NB4 (cell line): ENCODE data around the gene TPM2.

Source experiments
- DNase-seq: peaks from one replicate; pipeline ENCODE4 v3.0.0; 2010; ENCODE audit warnings: low read depth
- H3K4me3 ChIP-seq: one replicate; pipeline ENCODE4 v1.5.1; 2011; ENCODE audit warnings: mild to moderate bottlenecking, low read depth, low read length, moderate library complexity
- MAX ChIP-seq: IDR thresholded peaks from 2 replicates; pipeline ENCODE4 v1.6.1; 2011; ENCODE audit warnings: low read depth, low read length
- MYC ChIP-seq: IDR thresholded peaks from 2 replicates; pipeline ENCODE4 v1.6.1; 2011; ENCODE audit warnings: low read depth, low read length
- POLR2A ChIP-seq: IDR thresholded peaks from 2 replicates; pipeline ENCODE4 v1.6.1; 2011; ENCODE audit warnings: mild to moderate bottlenecking; ENCODE audit not compliant: insufficient read length; ENCODE audit errors: extremely low read depth
- TF ChIP-seq, protein P1 (sequence below): IDR thresholded peaks from one replicate; pipeline ENCODE4 v1.5.1; 2012; ENCODE audit warnings: low read depth, low read length

Gene TPM2

GRCh38 chr9:35682520-35683315 lies 7.0 kb downstream of the TPM2 start:
- TF ChIP-seq POLR2A (no peak), MYC (no peak), MAX (no peak)
- TF ChIP-seq, protein P1, sequence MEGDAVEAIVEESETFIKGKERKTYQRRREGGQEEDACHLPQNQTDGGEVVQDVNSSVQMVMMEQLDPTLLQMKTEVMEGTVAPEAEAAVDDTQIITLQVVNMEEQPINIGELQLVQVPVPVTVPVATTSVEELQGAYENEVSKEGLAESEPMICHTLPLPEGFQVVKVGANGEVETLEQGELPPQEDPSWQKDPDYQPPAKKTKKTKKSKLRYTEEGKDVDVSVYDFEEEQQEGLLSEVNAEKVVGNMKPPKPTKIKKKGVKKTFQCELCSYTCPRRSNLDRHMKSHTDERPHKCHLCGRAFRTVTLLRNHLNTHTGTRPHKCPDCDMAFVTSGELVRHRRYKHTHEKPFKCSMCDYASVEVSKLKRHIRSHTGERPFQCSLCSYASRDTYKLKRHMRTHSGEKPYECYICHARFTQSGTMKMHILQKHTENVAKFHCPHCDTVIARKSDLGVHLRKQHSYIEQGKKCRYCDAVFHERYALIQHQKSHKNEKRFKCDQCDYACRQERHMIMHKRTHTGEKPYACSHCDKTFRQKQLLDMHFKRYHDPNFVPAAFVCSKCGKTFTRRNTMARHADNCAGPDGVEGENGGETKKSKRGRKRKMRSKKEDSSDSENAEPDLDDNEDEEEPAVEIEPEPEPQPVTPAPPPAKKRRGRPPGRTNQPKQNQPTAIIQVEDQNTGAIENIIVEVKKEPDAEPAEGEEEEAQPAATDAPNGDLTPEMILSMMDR: no peak
- no peak overlapping the region for H3K4me3 ChIP-seq
- DNase-seq: no peak

DNA sequence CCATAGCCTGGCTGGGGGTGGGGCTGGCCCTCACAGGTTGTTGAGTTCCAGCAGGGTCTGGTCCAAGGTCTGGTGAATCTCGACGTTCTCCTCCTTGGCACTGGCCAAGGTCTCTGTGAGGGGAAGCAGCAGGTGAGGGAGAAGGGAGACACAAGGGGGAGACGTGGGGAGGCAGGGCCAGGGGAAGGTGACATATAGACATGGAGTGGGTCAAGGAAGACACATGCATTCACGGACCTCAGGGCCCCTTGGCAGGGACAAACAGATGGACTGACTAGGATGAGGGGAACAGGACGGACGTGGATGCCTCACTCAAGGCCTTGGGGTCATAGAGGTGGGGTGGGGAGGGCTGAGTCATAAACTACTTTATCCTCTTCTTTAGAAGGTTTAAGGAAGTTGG lies 7.7 kb downstream of the TPM2 start:
- DNase-seq: no peak
- no peak for TF ChIP-seq POLR2A
- TF ChIP-seq MYC: no peak
- TF ChIP-seq, protein P1: no peak
- H3K4me3 ChIP-seq: no peak overlapping the region

DNA sequence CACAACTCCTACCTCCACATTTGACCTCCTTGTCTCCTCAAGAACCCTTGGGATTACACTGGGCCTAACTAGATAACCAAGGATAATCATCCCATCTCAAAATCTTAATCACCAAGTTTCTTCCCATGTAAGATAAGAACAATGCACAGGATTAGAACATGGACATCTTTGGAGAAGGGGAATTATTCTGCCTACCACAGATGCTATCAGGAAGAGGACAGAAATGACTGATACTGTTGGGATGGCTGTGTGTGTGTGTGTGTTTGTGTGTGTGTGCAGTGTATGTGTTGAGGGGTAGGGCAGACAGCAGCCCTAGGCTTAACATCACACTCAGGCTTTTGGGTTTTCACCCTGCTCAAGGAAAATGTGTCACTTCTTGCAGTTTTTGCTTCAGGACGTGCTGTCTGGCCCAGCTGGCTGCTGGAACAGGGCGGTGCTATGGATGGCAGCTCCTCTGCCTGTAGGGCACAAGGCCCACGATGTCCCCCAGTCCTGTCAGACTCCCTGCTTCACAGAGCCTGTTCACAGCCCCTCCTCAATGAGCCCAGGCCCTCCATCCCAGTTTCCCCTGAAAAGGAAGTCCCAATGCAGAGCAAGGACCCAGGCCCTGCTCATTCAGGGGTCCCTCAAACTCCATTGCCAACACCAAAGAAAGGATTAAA lies 8.3 kb downstream of the TPM2 start:
- DNase-seq: no peak
- H3K4me3 ChIP-seq: no peak overlapping the region
- TF ChIP-seq POLR2A: no peak
- TF ChIP-seq, protein P1: no peak
- TF ChIP-seq MYC: no peak
- no peak for TF ChIP-seq MAX

DNA sequence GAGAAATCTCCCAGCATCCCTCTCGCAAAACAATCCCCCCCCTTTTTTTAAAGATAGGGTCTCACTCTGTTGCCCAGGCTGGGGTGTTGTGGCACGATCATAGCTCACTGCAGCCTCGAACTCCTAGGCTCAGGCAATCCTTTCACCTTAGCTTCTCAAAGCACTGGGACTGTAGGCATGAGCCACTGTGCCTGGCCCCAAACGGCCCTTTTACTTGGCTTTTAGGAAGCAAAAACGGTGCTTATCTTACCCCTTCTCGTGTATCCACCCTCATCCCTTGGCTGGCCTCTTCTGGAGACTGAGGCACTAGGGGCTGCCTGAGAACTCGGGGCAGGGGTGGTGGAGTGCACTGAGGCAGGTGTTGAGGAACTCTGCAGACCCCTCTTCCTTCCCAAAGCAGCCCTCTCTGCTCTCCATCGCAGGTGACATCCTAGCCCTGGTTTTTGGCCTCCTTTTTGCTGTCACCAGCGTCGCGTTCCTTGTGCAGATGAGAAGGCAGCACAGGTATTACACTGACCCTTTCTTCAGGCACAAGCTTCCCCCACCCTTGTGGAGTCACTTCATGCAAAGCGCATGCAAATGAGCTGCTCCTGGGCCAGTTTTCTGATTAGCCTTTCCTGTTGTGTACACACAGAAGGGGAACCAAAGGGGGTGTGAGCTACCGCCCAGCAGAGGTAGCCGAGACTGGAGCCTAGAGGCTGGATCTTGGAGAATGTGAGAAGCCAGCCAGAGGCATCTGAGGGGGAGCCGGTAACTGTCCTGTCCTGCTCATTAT lies 9.2 kb downstream of the TPM2 start:
- H3K4me3 ChIP-seq: no peak overlapping the region
- TF ChIP-seq MYC (no peak), MAX (no peak), POLR2A (no peak)
- TF ChIP-seq, protein P1: no peak
- peak; percentile 28 for DNase-seq

GRCh38 chr9:35679766-35680330 lies 9.9 kb downstream of the TPM2 start:
- H3K4me3 ChIP-seq: no peak overlapping the region
- DNase-seq: no peak
- TF ChIP-seq, protein P1: no peak
- no peak for TF ChIP-seq POLR2A
- TF ChIP-seq MYC: no peak
- no peak for TF ChIP-seq MAX
